Measurements from ENCODE around the gene MLN.

The MLN gene

GRCh38 chr6:33748841-33749240 is 55.0 kb downstream of the MLN start:
- H3K4me3 ChIP-seq: no peak overlapping the region
- H3K27me3 ChIP-seq: no peaks in the 10 kb centered on the region
- H3K4me1 ChIP-seq: peaks cover 46% of the 10 kb centered on the region
- no peak overlapping the region for H3K4me2 ChIP-seq
- no peaks in the 10 kb centered on the region for H3K9me3 ChIP-seq
- H4K20me1 ChIP-seq: 0 out of 2 replicates have a peak, but pooled peaks cover 5% of the 10 kb centered on the region
- no peak overlapping the region for H3K9ac ChIP-seq
- no peaks in the 10 kb centered on the region for H3K36me3 ChIP-seq
- no peak overlapping the region for H3K27ac ChIP-seq
- no peak for TF ChIP-seq Cebpa-rat (IDR thresholded peaks at IDR 0.05)

DNA sequence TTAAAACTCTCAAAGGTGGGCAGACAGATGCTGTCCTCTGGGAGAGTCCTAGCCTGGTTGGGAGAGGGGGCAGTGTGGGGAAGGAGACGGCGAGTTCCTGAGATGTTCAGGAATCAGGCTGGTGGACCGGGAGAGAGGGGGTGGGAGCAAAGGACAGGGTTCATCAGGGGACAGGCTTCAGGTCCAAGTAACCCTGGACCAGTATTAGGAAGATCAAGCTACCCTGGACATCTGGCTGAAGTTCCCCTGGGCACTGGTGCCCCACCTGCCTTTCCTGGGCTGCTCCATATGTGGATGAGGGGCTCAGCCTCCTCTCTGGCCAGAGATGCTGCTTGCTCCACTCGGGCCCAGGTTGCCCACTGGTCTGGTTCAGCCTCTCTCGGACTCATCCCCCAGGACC is 56.0 kb downstream of the MLN start:
- no peaks in the 10 kb centered on the region for H3K36me3 ChIP-seq
- H3K4me1 ChIP-seq: peaks cover 46% of the 10 kb centered on the region
- no peak overlapping the region for H3K4me2 ChIP-seq
- H3K9ac ChIP-seq: no peak overlapping the region
- no peak for TF ChIP-seq Cebpa-rat (IDR thresholded peaks at IDR 0.05)
- H3K27me3 ChIP-seq: no peaks in the 10 kb centered on the region
- no peak overlapping the region for H3K4me3 ChIP-seq
- H3K27ac ChIP-seq: no peak overlapping the region
- H4K20me1 ChIP-seq: 0 out of 2 replicates have a peak, but pooled peaks cover 5% of the 10 kb centered on the region
- no peaks in the 10 kb centered on the region for H3K9me3 ChIP-seq

DNA sequence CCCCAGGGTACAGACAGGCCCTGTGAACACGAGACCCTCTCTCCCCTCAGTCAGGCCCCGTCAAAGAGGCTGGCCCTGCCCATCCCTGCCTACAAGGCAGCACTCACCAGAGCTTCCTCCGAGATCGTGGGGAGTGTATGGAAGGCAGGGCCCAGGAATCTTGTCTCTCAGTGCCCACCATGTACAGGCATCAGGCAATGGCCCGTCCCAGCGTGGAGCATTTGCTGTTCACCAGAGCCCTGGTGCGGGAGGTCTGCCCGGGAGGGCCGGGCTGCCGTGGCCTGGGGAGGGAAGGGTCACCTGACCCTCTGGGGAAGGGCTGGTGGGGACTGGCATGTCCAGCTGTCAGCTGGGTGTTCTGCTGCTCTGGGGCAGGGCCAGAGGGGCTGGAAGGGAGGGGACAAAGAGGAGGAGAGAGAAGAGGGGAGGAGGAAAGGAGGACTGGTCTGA is 57.1 kb downstream of the MLN start, which contains the start of gene IP6K3:
IP6K3 (minus strand) TSS at position 255 of the 450 bp plus-strand sequence. CDS start 11,429 bp downstream, outside the sequence.
- H3K27me3 ChIP-seq: no peaks in the 10 kb centered on the region
- peaks cover 34% of the 10 kb centered on the region for H3K4me1 ChIP-seq
- no peaks in the 10 kb centered on the region for H3K9me3 ChIP-seq
- 0 out of 2 replicates have a peak within 1 kb of the TSS, but pooled peaks have one; percentile 15 for H3K9ac ChIP-seq
- no peaks in the 10 kb centered on the region for H3K36me3 ChIP-seq
- H3K27ac ChIP-seq: no peak within 1 kb of the TSS
- TF ChIP-seq Cebpa-rat (IDR thresholded peaks at IDR 0.05): no peak
- no peak within 1 kb of the TSS for H3K4me3 ChIP-seq
- 0 out of 2 replicates have a peak, but pooled peaks cover 5% of the 10 kb centered on the region for H4K20me1 ChIP-seq
- peak within 1 kb of the TSS; percentile 12; the same call in 1 of the 2 replicates for H3K4me2 ChIP-seq

GRCh38 chr6:33746036-33746600 is 57.7 kb downstream of the MLN start:
- Histone ChIP-seq H3K9ac (no peak overlapping the region), H4K20me1 (0 out of 2 replicates have a peak, but pooled peaks cover 5% of the 10 kb centered on the region), H3K9me3 (no peaks in the 10 kb centered on the region), H3K36me3 (no peaks in the 10 kb centered on the region), H3K4me3 (no peak overlapping the region), H3K27ac (no peak overlapping the region), H3K4me2 (peak overlapping the region; percentile 12; the same call in 1 of the 2 replicates), H3K4me1 (peaks cover 29% of the 10 kb centered on the region), H3K27me3 (no peaks in the 10 kb centered on the region)
- no peak for TF ChIP-seq Cebpa-rat (IDR thresholded peaks at IDR 0.05)

DNA sequence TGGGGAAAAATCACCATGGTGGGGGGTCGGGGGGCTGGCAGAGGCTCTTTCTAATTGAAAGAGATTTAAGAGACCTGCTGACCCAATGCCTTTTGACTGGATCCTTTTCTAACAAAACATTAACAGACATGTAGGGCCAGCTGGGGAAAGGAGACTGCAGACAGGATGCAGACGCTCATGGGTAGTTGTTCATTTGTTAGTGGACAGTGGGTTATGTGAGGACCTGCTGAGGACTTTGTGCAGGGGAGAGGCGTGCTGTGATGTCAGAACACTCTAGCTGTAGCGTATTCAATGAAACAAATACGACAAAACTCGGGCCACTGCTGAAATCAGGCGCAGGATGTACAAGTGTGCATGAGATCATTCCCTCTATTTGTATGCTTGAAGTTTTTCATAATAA is 58.3 kb downstream of the MLN start:
- no peak for TF ChIP-seq Cebpa-rat (IDR thresholded peaks at IDR 0.05)
- 0 out of 2 replicates have a peak, but pooled peaks cover 5% of the 10 kb centered on the region for H4K20me1 ChIP-seq
- H3K9me3 ChIP-seq: no peaks in the 10 kb centered on the region
- H3K4me1 ChIP-seq: peaks cover 23% of the 10 kb centered on the region
- H3K9ac ChIP-seq: 0 out of 2 replicates have a peak overlapping the region, but pooled peaks have one; percentile 15
- H3K36me3 ChIP-seq: no peaks in the 10 kb centered on the region
- no peaks in the 10 kb centered on the region for H3K27me3 ChIP-seq
- H3K4me2 ChIP-seq: no peak overlapping the region
- 0 out of 2 replicates have a peak overlapping the region, but pooled peaks have one; percentile 22 for H3K27ac ChIP-seq
- no peak overlapping the region for H3K4me3 ChIP-seq

- Histone ChIP-seq H3K27ac (peak overlapping the region; percentile 22; the same call in 1 of the 2 replicates), H3K4me2 (no peak overlapping the region), H3K9me3 (no peaks in the 10 kb centered on the region), H4K20me1 (0 out of 2 replicates have a peak, but pooled peaks cover 5% of the 10 kb centered on the region), H3K27me3 (no peaks in the 10 kb centered on the region), H3K36me3 (no peaks in the 10 kb centered on the region), H3K9ac (0 out of 2 replicates have a peak overlapping the region, but pooled peaks have one; percentile 15), H3K4me1 (peaks cover 18% of the 10 kb centered on the region), H3K4me3 (no peak overlapping the region)
- no peak for TF ChIP-seq Cebpa-rat (IDR thresholded peaks at IDR 0.05)
Observed at GRCh38 chr6:33744895-33745546, 58.8 kb downstream of the MLN start.

Data from BLaER1 (cell line).